Measurements from ENCODE around the gene MCF2L.

DNA sequence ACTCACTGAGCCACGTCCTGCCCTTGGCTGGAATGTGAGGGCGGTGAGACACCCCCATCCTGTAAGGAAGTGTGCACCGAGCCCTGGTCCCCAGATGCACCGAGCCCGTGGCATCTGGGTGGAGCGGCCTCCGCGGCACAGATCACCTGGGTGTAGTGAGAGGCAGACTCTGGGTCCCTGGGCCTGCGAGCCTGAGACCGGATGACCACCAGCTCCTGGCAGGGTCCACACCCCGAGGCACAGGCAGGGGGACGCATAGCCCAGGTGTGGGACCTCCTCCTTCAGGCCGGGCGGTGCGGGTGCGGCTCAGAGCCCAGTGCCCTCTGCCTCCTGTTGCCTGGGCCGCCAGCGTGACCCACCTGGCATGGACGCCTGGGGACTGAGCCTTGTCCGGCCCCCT is 12.4 kb downstream of the MCF2L start:
- TF ChIP-seq, protein P1, sequence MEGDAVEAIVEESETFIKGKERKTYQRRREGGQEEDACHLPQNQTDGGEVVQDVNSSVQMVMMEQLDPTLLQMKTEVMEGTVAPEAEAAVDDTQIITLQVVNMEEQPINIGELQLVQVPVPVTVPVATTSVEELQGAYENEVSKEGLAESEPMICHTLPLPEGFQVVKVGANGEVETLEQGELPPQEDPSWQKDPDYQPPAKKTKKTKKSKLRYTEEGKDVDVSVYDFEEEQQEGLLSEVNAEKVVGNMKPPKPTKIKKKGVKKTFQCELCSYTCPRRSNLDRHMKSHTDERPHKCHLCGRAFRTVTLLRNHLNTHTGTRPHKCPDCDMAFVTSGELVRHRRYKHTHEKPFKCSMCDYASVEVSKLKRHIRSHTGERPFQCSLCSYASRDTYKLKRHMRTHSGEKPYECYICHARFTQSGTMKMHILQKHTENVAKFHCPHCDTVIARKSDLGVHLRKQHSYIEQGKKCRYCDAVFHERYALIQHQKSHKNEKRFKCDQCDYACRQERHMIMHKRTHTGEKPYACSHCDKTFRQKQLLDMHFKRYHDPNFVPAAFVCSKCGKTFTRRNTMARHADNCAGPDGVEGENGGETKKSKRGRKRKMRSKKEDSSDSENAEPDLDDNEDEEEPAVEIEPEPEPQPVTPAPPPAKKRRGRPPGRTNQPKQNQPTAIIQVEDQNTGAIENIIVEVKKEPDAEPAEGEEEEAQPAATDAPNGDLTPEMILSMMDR (IDR thresholded peaks at IDR 0.05; ENCODE audit: insufficient read depth, low read length) = no peak
- no peak for TF ChIP-seq POLR2AphosphoS5 (IDR thresholded peaks at IDR 0.05; ENCODE audit: low read depth)
- TF ChIP-seq REST (IDR thresholded peaks at IDR 0.05; ENCODE audit: insufficient replicate concordance, low read depth) = no peak
- TF ChIP-seq SPI1 (IDR thresholded peaks at IDR 0.05; ENCODE audit: borderline replicate concordance, low read depth) = no peak

Measured in HL-60 (cell line).